Fibroblast of skin of scalp (primary cell): ENCODE results near the gene PNPLA3.

Experiments used
- DNase-seq: peaks from one replicate; pipeline ENCODE4 v3.0.0-alpha.2; 2013

Gene PNPLA3

DNA sequence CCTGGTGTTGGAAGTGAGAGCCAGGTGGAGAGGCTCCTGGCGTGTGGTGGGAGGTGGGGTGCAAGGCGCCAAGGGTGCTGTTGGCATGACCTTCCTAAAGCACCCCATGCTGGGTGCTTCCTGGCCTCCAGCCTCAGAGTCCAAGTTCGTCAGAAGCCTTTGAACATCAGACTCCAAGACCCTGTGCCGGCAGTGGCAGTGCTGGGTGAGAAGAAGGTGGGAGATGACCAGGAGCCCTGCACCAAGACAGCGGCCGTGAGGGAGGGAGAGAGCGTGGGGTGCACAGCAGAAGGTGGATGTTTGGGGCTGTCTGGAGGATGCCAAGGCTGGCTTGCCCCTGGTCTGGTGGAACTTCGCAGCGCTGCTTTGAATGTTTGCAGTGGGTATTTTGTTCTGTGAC, 70.8 kb downstream of the PNPLA3 start:
- no peak for DNase-seq

DNA sequence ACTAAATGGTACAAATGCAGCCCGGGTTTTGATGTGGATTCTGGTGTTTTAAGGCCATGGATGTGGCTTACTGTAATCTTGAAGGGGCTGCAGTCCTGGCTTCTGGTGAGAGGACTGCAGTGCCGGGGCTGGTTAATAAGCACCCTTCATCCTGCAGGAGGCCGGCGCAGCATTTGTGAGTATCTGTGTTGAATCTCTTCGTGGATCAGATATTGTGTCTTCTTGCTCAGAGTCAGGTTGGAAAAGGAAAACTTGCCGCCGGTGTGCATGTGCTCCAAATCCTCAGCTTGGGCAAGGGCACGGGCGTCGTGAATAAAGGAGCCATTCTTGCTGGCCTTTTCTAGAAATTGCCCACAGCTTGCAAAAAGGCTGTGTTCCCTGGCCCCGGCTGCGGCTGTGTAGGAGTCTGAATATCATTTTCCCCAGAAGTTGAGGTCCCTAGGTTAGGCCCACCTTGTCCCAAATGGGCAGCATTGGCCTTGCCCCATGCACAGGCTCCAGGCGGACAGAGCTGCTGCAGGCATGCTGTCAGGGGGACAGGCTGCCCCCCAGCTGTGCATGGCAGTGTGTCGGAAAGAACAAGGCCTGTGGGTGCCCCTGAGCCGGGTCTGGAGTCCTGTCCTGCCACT, 71.6 kb downstream of the PNPLA3 start:
- DNase-seq = no peak

DNA sequence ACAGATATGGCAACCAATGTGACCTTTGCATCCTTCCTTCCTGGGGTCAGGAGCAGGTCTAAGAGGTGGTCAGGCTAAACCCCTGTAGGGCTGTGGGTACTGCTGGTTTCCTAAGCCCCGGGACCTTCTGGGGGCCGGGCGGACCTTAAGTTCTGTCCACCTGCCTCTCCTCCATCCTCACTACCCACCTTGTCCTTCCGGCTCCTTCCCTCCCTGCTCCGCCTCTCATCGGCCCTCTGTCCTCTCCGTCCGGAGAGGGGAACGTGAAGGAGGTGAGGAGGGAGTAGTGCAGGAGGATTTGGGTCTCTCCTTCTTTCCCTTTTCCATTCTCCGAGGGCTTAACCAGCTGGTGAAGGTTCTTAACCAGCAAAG, 72.2 kb downstream of the PNPLA3 start:
- no peak for DNase-seq

DNA sequence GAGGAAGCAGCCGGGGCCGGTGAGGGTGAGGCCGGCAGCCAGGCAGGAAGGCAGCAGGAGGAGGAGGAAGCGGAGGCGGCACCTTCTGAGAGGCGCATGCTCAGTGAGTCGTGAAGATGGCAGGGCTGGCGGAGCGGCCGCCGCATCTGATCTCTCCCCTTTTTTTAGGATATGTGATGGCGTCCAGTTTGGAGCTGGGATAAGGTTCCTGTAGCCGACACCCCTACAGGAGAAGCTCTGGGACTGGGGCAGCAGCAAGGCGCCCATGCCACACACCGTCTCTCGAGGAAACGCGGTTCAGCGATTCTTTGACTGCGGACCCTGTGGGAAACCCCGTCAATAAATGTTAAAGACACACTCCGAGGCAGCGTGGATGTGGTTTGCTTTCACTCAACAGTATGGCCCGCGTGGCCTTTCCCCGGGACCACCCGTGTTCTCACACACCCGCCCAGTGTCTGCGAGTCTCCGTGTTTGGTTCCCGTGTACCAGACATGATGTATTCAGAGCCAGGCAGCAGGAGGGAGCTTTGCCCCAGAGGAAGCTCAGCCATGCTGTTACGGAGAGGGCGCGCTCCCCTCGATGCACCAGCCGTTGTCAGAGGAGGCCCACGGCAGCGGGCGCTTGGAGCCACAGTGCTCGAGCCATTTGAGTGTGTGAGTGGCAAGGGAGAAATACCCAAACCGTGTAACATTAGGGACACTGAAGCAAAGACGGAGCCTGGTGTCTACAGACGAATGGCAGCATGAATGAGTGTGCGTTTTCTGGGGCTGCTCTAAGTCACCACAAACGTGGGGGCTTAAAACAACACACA, 72.8 kb downstream of the PNPLA3 start:
- no peak for DNase-seq

DNA sequence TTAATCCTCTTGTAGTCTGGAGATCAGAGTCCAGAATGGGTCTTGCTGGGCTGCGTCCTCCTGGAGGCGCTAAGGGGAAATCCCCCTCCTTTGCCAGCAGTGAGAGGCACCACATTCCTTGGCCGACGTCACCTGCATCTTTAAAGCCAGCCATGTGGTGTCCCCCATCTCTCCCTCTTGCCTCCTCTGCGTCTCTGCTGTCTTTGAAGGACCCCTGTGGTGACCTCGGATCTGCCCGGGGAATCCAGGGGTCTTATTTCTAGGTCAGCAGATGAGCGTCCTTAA, 73.3 kb downstream of the PNPLA3 start:
- no peak for DNase-seq
